Right atrium auricular region (tissue), 2 donors: Measurements from ENCODE around the gene NMNAT2. TPM values are rescaled to one million over a fixed set of nuclear protein-coding genes. Genes with fewer than 3 reads are reported as not detected.
A peak's percentile ranks its signal among the peaks of the same experiment; 100 is the strongest.

Experiments used
- DNase-seq: peaks from one replicate; pipeline ENCODE4 v3.0.0-alpha.2; 2019; ENCODE audit warnings: low spot score
- H3K27ac ChIP-seq, 2 donors: fragments of 200-600 bp; sonication (generic); 1 replicate in 1 of 2; 2 replicates in 1 of 2; pipeline ENCODE4 v1.5.1; 2016 to 2019
- H3K27me3 ChIP-seq, 2 donors: fragments of 200-600 bp; sonication (generic); one replicate each; pipeline versions ENCODE4 v1.5.1 to v1.6.0; 2017 to 2019
- H3K36me3 ChIP-seq: fragments of 200-600 bp; sonication (generic); one replicate; pipeline ENCODE4 v1.5.1; 2016
- H3K4me1 ChIP-seq, 2 donors: fragments of 200-600 bp; sonication (generic); one replicate each; pipeline versions ENCODE4 v1.5.1 to v1.6.0; 2017 to 2019
- H3K4me3 ChIP-seq, 2 donors: fragments of 200-600 bp; sonication (generic); 1 replicate in 1 of 2; 2 replicates in 1 of 2; pipeline ENCODE4 v1.5.1; 2017 to 2019; ENCODE audit warnings: mild to moderate bottlenecking in 1 of 2, moderate library complexity in 1 of 2
- H3K9me3 ChIP-seq, 2 donors: fragments of 200-600 bp; sonication (generic); one replicate each; pipeline ENCODE4 v1.5.1; 2019
- total RNA-seq, 2 donors: library from RNA; depleted of rRNA; stranded (reverse); fragments of >200 nt; gene quantifications; one replicate each; pipeline ENCODE4 v1.1.0, GENCODE V29; 2016
- TF ChIP-seq, protein P1 (sequence below), 2 donors: fragments of 200-600 bp; sonication (generic); IDR thresholded peaks; one replicate each; pipeline ENCODE4 v1.5.1; 2019; ENCODE audit warnings: antibody characterized with exemption in 2 of 2

NMNAT2 gene
- total RNA-seq, 2 donors from 2014 or later, result 38.6 to 40.0 TPM

DNA sequence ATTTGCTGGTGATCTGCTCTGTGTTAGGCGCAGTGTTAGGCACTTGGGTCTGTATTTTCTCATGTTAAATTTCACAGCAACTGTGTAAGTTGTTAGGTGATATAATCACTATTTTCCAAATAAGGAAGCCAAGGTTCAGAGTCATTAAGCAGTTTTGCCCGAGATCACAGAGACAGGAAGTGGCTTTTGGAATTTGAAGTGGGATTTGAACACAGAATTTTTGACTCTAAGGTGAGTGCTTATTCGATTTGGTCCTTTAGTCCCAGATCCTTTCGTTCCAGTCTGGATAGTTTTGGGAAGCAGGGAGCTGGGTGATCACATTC is 114.9 kb downstream of the NMNAT2 start:
- H3K4me3 ChIP-seq, result no peak overlapping the region
- peak overlapping the region; percentile 34 to 66 for H3K27ac ChIP-seq
- no peaks in the 10 kb centered on the region for H3K36me3 ChIP-seq
- TF ChIP-seq, protein P1, sequence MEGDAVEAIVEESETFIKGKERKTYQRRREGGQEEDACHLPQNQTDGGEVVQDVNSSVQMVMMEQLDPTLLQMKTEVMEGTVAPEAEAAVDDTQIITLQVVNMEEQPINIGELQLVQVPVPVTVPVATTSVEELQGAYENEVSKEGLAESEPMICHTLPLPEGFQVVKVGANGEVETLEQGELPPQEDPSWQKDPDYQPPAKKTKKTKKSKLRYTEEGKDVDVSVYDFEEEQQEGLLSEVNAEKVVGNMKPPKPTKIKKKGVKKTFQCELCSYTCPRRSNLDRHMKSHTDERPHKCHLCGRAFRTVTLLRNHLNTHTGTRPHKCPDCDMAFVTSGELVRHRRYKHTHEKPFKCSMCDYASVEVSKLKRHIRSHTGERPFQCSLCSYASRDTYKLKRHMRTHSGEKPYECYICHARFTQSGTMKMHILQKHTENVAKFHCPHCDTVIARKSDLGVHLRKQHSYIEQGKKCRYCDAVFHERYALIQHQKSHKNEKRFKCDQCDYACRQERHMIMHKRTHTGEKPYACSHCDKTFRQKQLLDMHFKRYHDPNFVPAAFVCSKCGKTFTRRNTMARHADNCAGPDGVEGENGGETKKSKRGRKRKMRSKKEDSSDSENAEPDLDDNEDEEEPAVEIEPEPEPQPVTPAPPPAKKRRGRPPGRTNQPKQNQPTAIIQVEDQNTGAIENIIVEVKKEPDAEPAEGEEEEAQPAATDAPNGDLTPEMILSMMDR (IDR thresholded peaks at IDR 0.05), result no peak
- peaks cover 0 to 66% of the 10 kb centered on the region in 2 donors for H3K4me1 ChIP-seq
- no peak for DNase-seq
- no peaks in the 10 kb centered on the region for H3K27me3 ChIP-seq
- no peaks in the 10 kb centered on the region for H3K9me3 ChIP-seq

DNA sequence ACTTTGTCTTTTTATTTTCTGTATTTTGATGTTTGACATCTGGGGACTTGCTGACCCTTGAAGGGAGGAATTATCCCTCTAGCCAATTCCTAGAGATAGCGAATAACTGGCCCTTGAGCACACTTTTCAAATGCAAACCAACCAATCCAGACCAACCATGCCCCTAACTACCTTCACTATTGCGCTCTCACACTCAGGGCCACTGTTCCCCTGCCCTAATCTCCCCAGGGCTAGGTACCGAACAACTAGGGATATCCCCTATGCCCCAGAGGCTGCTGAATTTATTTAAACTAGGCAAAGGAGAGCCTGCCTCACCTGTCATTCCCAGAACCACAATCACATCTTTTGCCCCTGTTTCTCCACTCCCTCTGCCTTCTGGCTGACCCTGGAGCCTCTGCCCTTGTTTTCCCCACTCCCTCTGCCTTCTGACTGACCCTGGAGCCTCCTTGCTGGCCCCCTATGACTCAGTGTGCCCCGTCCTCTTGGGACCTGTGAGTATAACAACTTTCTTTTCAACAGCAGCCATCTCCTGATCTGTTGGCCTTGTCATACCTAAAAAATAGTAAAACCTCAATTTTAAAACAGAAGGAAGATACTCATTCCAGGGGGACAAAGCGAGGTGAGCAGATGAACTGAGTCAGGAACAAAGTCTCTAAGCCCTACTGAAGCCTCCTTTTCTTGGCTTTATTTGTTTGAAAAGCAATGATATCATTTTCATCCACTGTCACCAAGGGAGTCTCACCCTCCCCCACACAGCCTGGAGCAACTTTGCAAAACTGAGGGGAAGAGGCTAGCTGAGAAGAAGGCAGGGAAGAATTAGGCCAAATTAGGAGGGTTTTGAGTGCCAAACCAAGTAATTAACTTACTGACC is 115.5 kb downstream of the NMNAT2 start:
- TF ChIP-seq, protein P1 (IDR thresholded peaks at IDR 0.05), result no peak
- Histone ChIP-seq H3K36me3 (no peaks in the 10 kb centered on the region), H3K27me3 (no peaks in the 10 kb centered on the region), H3K4me1 (peaks cover 0 to 66% of the 10 kb centered on the region in 2 donors), H3K9me3 (no peaks in the 10 kb centered on the region), H3K27ac (peak overlapping the region; percentile 34 to 66), H3K4me3 (no peak overlapping the region)
- DNase-seq, result no peak

DNA sequence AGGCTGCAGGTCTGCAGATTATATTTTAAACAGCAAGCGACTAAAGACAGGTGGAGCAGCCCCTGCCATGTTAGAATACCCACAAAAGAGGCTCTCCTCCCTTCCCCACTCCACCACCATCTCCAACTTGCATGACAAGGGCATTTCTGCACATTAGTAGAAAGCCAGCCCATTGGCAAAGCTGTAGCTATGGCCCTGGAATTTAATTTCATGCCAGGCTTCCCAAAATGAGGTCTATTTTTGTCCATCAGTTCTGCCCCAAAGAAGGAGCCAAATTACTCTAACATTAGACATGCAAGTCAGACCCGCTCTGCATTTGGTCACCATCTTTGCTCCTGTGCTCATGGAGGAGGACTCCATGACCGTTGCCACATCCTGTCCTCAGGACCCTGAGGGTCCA is 116.9 kb downstream of the NMNAT2 start:
- H3K9me3 ChIP-seq, result no peaks in the 10 kb centered on the region
- TF ChIP-seq, protein P1 (IDR thresholded peaks at IDR 0.05), result no peak
- no peak for DNase-seq

DNA sequence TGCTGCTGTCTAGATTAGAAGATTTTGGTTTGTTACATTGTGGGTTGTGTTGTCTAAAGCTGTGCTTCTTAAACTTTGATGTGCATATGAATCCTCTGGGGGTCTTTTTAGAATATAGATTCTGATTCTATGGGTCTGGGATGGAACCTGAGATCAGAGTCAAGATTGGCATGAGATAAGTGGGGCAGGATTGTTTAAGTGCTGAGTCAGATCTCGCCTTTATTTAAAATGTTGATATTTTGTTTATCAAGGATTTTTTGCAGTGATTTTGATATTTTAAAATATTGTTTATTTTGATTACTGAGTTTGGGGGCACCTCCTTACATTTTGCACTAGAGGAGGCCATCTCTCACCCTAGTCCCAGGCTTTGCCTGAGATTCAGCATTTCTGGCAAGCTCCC is 117.4 kb downstream of the NMNAT2 start:
- no peak overlapping the region for H3K4me3 ChIP-seq

More for the DNA sequence above, 116.9 kb downstream of the NMNAT2 start:
- no peaks in the 10 kb centered on the region for H3K36me3 ChIP-seq
- H3K27ac ChIP-seq, result peak overlapping the region in 1 of 2 donors; percentile 66
- no peaks in the 10 kb centered on the region for H3K27me3 ChIP-seq
- peaks cover 0 to 59% of the 10 kb centered on the region in 2 donors for H3K4me1 ChIP-seq
- H3K4me3 ChIP-seq, result no peak overlapping the region

DNA sequence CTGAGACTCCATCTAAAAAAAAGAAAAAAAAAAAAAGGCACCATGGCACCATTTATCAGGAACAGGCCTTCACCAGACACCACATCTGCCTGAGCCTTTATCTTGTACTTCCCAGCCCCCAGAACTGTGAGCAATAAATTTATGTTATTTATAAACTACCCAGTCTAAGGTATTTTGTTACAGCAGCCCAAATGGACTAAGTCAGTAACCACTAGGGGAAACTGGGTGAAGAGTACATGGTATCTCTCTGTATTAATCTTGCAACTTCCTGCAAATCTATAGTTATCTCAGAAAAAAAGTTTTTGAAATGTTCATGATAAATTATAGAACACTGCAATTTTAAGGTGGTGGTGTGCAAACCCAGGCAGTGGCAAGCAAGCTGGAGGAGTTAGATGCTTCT is 117.8 kb downstream of the NMNAT2 start:
- H3K4me3 ChIP-seq, result no peak overlapping the region
- peak overlapping the region in 1 of 2 donors; percentile 66 for H3K27ac ChIP-seq
- peaks cover 0 to 50% of the 10 kb centered on the region in 2 donors for H3K4me1 ChIP-seq
- H3K9me3 ChIP-seq, result no peaks in the 10 kb centered on the region
- DNase-seq, result no peak
- TF ChIP-seq, protein P1 (IDR thresholded peaks at IDR 0.05), result no peak
- H3K27me3 ChIP-seq, result no peaks in the 10 kb centered on the region
- no peaks in the 10 kb centered on the region for H3K36me3 ChIP-seq

More for the DNA sequence above, 117.4 kb downstream of the NMNAT2 start:
- no peak for DNase-seq
- H3K4me1 ChIP-seq, result peaks cover 0 to 54% of the 10 kb centered on the region in 2 donors
- TF ChIP-seq, protein P1 (IDR thresholded peaks at IDR 0.05), result no peak
- no peaks in the 10 kb centered on the region for H3K36me3 ChIP-seq
- no peaks in the 10 kb centered on the region for H3K27me3 ChIP-seq
- H3K27ac ChIP-seq, result peak overlapping the region in 1 of 2 donors; percentile 66
- H3K9me3 ChIP-seq, result no peaks in the 10 kb centered on the region
